Stimulated activated CD8-positive, alpha-beta memory T cell treated with anti-CD3 and anti-CD28 coated beads, Interleukin-12 subunit alpha, Interleukin-12 subunit beta, amount 100 ng/mL, for 24 hours (primary cell): Measurements from ENCODE around the gene IQSEC3.
"Not testable (repeated sequence)": the region's sequence is repeated elsewhere in the genome, so short reads cannot be mapped to it uniquely, and the experiment has no call there.

ENCODE experiments used
- DNase-seq: peaks from one replicate; pipeline ENCODE4 v3.0.0-alpha.2; 2020; ENCODE audit errors: extremely low read depth

IQSEC3 gene

DNA sequence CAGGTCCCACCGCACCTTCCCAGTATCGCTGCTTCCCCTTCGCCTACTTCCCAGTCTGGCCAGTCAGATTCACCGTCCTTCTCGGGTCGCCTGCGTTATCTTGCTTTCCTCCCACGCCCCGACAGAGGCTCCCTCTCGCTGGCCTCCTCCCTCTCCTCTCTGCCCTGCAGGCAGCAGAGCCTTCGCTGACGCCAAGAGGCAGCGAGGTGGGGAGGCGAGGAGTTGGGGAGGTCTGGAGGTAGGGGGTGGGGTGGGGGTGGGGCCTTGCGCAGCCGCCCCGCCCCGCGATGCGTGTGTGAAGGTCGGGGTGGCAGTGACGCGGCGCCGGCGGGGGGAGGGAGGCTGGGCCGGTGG lies at the start of gene IQSEC3:
Gene IQSEC3, plus strand, starts transcription at position 340 of the 354 bp plus-strand sequence. CDS start 116 bp downstream, outside the sequence.
- DNase-seq, result not testable (repeated sequence)

DNA sequence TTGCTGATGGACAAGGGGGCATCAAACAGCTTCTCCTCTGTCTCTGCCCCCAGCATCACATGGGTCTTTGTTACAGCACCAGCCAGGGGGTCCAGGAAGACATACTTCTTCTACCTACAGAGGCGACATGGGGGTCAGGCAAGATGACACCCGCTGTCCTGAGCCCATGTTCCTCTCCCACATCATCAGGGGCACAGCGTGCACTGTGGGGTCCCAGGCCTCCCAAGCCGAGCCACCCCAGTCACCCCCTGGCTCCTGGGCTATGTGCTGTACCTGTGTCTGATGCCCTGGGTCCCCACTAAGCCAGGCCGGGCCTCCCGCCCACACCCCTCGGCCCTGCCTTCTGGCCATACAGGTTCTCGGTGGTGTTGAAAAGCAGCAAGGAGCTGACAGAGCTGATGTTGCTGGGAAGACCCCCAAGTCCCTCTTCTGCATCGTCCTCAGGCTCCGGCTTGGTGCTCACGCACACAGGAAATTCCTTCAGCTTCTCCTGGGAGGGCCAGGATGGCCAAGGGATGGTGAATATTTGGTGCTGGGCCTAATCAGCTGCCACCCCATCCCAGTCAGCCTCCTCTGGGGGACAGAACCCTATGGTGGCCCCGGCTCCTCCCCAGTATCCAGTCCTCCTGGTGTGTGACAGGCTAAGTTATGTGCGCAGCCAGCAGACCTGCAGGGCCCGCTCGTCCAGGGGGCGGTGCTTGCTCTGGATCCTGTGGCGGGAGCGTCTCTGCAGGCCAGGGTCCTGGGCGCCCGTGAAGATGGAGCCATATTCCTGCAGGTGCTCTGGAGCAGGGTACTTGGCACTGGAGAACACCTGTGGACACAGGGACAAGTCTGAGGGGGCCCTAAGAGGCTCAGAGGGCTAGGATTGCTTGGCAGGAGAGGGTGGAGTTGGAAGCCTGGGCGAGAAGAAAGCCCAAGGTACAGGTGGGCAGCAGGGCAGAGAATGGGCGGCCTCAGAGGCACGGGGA lies 48.9 kb upstream of the IQSEC3 start:
- not testable (repeated sequence) for DNase-seq

DNA sequence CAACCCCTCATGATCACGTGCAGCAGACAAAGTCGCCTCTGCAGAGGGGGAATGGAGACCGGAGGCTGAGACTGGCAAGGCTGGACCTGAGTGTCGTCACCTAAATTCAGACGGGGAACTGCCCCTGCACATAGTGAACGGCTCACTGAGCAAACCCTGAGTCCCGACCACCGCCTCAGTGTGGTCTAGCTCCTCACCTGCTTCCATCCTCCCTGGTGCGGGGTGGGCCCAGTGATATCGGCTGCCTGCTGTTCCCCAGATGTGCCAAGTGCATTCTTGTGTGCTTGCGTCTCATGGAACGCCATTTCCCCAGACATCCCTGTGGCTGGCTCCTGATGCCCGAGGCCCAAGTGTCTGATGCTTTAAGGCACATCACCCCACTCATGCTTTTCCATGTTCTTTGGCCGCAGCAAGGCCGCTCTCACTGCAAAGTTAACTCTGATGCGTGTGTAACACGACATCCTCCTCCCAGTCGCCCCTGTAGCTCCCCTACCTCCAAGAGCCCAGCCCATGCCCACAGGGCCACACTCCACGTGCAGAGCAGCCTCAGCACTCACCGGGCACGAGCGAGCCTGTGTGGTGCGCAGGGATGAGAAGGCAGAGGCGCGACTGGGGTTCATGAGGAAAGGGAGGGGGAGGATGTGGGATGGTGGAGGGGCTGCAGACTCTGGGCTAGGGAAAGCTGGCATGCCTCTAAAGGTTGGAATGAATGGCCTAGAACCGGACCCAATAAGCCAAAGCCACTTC lies 47.6 kb upstream of the IQSEC3 start:
- not testable (repeated sequence) for DNase-seq

DNA sequence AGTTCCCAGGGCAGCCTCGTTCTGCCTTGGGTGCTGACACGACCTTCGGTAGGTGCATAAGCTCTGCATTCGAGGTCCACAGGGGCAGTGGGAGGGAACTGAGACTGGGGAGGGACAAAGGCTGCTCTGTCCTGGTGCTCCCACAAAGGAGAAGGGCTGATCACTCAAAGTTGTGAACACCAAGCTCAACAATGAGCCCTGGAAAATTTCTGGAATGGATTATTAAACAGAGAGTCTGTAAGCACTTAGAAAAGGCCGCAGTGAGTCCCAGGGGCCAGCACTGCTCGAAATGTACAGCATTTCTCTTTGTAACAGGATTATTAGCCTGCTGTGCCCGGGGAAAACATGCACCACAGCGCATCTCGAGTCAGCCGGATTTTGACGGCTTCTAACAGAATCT lies 46.7 kb upstream of the IQSEC3 start:
- not testable (repeated sequence) for DNase-seq

DNA sequence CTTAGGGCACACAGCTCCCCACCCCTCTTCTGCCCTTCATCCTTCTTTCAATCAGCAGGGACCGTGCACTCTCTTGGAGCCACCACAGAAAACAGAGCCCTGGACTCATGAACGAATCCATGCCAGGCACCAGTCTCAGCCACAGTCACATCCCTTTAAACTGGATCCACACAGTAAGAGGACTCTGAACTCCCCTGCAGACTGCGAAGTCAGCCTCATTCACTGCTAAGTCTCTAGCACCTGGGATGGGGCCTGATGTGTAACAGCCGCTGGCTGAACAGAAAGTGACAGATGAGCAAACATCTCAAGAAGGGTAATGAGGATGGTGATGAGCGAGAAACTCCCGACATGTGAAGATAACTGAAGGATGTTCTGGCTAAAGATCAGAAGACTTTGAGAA lies 45.8 kb upstream of the IQSEC3 start:
- DNase-seq, result no peak

DNA sequence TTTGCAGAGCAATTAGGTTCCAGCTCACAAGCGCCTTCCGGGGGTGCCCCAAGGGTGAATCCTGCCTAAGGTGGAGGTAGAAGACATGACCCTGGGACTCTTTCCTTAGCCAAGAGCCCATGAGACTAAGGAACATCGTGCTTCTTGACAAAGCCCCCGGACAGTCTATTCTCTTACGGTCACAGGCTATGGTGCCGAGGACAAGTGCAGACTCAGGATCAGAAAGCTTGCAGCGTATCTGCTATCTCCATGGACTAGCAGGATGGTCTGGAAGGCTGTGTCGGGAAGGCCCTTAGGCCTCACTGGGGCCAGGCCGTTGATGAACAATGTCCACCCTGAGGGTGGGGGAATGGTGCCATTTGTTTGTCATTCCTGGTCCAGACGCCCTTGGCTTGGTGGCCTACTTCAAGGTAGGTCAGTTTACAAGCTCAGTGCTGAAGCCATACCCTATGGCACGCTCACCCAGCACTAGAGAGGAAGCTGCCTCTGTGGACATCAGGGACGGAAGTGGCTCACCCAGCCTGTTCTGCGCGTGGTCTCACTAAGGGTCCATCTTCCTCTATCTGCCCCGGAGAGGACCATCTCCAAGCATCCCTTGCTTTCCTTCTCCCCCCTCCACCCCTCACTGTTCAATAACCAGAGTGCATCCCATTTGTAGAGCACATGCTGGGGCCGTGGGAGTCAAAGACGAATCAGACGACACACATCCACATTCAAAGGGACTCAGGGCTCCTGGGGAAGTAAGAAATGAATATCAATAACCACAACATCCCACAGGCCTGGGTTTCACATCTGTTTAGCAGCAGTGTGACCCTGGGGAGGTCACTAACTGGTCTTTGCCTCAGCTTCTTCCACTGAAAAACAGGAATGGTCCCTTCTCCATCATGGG lies 45.0 kb upstream of the IQSEC3 start:
- no peak for DNase-seq

DNA sequence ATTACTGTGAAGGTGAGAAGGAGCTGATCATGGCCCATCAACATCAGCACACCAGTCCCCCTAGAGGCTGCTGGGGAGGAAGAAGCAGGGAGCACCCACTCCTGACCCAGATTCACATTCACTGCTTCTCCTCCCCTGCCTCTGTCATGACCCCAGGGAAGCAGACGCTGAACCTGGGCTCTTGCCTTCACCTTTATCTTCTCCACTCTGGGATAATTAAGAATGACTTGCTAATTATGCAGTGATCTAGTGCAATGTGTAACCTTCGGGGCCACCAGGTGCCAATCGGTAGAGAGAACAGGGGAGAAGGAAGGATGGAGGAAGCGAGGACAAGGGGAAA lies 44.4 kb upstream of the IQSEC3 start:
- no peak for DNase-seq

DNA sequence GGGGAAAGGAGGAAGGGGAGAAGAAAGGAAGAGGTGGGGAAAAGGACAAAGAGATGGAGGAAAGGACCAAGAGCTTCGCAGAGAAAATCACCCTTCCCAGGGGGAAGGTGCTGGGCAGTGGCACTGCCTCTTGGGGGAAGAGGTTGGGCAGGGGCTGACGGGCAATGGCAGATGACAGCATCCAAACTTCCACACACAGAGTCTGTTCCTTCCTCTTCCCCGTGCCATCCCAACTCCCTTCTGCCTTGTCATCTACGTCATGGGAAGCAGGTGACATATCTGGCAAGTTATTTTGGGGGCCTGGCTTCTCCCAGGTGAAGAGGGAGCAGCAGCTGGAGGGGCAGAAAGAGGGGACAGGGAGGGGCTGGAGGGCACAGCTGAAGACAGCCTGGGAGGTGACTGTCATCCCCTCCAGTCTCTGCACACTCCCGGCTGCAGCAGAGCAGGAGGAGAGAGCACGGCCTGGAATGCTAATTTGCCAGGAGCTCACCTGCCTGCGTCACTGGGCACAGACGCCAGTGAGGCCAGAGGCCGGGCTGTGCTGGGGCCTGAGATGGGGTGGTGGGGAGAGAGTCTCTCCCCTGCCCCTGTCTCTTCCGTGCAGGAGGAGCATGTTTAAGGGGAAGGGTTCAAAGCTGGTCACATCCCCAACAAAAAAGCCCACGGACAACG lies 43.9 kb upstream of the IQSEC3 start:
- no peak for DNase-seq

DNA sequence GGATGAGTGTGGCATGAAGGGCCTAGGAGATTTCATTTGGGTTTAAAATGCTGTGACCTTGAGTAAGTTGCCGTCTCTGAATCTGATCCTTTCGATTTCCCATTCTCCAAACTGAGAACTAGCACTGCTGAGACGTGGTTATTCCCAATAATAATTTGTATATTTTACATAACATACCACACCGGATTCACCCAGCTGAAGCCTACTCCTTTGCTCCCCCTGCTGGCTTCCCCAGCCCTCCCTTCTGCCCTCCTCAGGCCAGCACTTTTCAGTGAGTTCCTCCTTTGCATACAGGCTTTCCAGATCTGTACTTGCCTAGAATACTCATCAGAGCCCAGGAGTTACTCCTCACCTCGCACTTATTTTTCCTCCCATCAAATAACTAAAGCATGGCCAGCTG lies 38.7 kb upstream of the IQSEC3 start:
- not testable (repeated sequence) for DNase-seq

DNA sequence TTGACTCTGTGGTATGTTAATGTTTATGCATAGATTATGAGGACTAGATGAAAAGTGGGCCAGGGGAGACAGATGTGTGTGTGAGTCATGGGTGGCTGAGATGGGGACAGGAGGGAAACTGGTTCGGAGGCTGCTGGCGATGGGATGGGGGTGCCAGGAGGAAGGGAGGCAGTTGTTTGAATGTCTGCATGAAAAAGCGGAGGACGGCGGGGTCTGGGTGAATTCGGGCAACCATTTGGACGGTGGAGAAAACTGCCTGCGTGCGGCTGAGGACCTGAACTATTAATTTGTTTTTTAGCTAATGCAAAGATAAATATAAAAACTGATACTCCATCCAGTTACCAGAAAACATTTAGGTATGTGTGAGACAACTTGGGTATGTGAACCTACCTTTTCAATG lies 27.8 kb upstream of the IQSEC3 start:
- DNase-seq, result not testable (repeated sequence)

DNA sequence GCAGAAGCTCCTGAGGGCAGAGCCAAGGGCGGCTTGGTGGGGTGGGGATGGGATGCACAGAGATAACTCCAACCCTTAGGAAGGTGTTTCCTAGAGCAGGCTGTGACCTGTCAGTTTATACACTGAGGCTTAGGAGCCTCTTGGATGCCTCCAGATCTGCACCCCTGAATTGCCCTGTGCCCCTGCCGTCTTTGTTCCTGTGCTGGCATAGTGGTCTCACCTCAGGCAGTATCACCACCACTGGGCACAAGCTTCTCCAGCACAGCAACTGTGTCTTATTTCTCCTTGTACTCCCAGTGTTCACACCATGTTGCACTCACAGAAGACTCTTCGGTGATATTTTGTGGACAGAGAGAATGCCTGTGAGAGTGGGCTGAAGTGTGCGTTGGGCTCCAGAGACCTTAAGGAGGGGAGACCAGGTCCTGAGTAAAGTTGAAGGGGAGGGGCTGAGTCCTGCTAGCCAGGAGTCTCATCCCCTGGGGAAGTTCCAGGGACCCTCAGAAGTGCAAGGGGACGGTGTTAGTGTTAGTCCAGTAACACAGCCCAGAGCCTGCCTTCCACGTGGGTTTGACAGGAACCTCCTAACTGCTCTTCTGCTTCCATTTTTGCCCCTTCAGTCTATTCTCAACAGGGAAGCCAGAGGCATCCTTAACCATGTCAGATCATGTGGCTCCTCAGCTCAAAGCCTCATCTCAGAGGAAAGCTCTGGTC lies 26.9 kb upstream of the IQSEC3 start:
- not testable (repeated sequence) for DNase-seq

DNA sequence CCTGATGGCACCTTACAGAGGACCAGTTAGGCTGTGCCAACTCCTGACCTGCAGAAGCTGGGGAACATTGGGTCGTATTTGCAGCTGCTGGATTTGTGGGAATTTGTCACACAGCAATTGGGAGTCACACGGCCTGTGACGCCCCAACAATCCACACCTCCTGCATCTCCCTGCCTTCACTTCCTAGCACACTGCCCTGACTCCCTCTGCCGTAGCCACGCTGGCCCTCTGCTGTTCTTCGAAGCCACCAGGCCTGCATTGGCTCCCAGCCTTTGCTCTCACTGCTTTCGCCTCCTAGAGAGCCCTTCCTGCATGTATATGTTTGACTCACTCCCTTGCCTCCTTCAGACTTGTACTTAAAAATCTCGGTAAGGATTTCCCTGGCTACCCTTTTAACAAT lies 22.2 kb upstream of the IQSEC3 start:
- DNase-seq, result not testable (repeated sequence)

DNA sequence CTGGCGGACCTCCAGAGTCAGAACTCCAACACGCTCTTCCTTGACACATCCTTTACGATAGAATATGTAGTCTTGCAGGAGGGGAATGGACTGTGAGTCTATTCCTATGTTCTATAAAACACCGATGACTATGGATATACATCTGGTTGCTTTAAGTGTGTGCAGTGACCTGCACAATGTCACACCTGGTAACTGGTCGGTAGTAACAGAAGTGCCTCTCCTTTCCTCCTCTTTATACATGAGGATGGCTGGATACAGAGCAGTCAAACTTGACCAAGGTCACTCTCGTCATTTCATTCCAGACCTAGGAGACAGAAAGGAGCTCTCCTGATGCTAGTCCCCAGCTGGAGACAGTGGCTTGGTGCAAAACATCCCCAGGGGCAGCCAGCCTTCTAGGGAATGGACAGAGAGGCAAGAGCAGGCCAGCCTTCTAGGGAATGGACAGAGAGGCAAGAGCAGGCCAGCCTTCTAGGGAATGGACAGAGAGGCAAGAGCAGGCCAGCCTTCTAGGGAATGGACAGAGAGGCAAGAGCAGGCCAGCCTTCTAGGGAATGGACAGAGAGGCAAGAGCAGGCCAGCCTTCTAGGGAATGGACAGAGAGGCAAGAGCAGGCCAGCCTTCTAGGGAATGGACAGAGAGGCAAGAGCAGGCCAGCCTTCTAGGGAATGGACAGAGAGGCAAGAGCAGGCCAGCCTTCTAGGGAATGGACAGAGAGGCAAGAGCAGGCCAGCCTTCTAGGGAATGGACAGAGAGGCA lies 21.2 kb upstream of the IQSEC3 start:
- DNase-seq, result not testable (repeated sequence)

DNA sequence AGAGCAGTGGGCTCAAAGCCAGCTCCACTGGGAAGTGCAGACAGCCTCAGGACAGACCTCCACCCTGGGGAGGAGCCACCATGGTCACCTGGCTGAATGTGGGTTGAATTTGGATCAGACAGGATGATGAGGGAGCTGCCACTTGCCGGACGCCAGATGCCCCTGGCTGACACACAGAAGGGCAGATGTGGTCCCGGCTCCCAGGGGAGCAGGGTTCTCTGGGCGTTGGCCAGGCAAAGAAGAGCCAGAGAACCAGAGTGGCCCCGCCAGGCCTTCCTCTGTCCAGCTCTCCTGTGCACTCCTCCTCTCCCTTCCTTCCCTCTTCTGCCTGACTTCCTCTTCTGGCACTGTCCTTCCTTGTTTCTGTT lies 20.6 kb upstream of the IQSEC3 start:
- not testable (repeated sequence) for DNase-seq

DNA sequence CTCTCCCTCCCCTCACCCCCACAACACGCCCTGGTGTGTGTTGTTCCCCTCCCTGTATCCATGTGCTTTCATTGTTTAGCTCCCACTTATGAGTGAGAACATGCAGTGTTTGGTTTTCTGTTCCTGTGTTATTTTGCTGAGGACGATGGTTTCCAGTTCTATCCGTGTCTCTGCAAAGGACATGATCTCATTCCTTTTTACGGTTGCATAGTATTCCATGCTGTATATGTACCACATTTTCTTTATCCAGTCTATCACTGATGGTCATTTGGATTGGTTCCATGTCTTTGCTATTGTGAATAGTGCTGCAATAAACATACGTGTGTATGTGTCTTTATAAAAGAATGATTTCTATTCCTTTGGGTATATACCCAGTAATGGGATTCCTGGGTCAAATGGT lies 20.0 kb upstream of the IQSEC3 start:
- not testable (repeated sequence) for DNase-seq

DNA sequence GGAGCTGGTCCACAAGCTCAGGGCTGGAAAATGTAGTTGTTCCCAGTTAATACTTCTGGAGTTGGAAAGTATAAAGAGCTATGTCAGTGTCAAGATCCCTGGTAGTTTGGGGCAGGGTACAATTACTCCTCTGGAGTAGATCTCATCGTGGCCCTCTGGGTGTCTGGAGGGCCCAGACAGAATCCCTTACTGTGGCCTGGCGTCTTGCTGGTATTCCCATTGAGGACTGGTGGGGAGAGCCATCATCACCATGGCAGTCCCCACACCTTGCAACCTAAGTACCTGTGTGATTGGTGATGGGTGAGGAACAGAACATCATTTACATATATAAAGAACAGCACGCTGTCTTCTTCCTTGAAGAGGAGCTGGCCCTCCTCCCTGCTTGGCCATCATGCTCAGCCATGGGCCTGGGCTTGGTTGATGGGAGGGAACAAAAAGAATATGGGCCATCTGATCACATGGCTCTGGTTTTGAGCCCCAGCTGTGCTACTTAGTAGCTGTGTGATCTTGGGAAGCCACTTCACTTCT lies 18.8 kb upstream of the IQSEC3 start:
- not testable (repeated sequence) for DNase-seq

DNA sequence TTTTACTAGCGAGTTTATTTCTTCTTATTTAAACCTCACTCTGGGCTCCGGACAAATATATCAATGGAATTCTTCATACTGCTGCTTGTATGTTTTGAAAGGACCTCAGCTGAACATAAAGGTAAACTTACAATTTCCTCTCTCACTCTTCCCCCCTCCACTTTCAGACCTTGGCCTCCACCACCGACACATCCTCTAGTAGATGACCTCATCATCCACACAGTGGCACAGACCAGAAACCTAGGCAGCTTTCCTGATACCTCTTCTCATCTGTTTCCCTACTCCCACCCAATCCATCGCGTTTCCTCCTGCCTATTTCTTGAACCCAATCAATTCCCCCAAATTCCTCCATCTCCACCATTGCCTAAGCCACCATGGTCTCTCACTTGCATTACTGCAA lies 17.4 kb upstream of the IQSEC3 start:
- DNase-seq, result not testable (repeated sequence)

DNA sequence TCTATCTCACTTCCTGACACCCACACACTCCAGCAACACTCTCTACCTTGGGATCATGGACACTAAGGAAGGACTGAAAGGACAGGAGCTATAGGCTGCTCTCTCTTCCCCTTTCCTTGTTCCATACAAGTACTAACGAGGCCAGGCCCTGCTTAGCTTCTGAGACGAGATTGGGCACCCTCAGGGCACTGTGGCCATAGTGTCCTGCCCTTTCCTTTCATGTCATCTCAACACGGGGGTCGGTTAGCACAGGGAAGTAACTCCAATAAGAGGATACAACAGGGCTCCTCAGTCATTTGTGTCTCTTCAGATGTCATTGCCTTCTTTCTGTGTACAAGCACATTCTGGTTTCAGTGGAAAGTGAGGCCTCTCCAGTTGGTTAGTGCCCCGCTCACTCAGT lies 15.5 kb upstream of the IQSEC3 start:
- DNase-seq, result not testable (repeated sequence)

DNA sequence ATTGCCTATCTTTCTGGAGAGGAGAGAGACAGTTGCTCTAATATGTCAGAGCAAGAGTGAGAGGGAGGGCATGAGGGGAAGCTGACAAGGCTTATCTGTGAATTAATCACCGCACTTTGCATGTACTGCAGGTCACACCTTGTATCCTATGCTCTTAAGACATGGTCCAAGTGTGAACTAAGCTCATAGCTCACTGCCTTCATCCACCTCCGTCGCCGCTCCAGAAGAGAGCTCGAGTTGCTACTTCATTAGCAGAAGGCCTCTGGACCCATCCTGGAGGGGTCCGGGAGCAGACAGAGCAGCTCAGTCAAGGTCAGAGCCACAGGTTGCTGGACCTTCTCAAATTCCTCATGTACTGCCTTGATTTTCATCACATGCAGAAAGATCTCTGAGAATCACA lies 14.6 kb upstream of the IQSEC3 start:
- DNase-seq, result not testable (repeated sequence)
